AG04450 (cell line): ENCODE data around the gene PLXNA4. TPM values are rescaled to one million over a fixed set of nuclear protein-coding genes. Genes with fewer than 3 reads are reported as not detected.

ENCODE experiments used
- CTCF ChIA-PET: fragments of 300-600, 350-600 bp; formaldehyde crosslinking; extraction: SDS; loops from one replicate; lab custom pipeline; 2022; ENCODE audit warnings: antibody characterized with exemption, inconsistent platforms; lab: Charles Lee
- POLR2A ChIA-PET: fragments of 350-600 bp; formaldehyde crosslinking; extraction: SDS; loops from one replicate; lab custom pipeline; 2021; ENCODE audit warnings: antibody characterized with exemption, inconsistent platforms; lab: Yijun Ruan, JAX
- DNase-seq: peaks from one replicate; pipeline ENCODE4 v3.0.0-alpha.2; 2011; ENCODE audit warnings: low read depth, low spot score
- H3K27ac ChIP-seq: one replicate; pipeline ENCODE4 v1.5.1; 2012; ENCODE audit warnings: low read depth, low read length, control low read depth
- H3K27me3 ChIP-seq: one replicate; pipeline ENCODE4 v1.6.0; 2012; ENCODE audit warnings: low read length; ENCODE audit not compliant: control insufficient read depth, insufficient read depth
- H3K4me3 ChIP-seq: 2 replicates; pipeline ENCODE4 v1.5.1; 2011; ENCODE audit warnings: mild to moderate bottlenecking, low read depth, low read length, control low read depth
- H3K9me3 ChIP-seq: 2 replicates; pipeline ENCODE4 v1.5.1; 2012; ENCODE audit warnings: low read length; ENCODE audit not compliant: control insufficient read depth, insufficient read depth
- polyA plus RNA-seq: library from polyadenylated mRNA; depleted of rRNA; stranded (reverse); fragments of >200 nt; gene quantifications from 2 replicates; pipeline ENCODE4 v1.2.3, GENCODE V29; 2011
- TF ChIP-seq, protein P1 (sequence below): IDR thresholded peaks from 2 replicates; pipeline ENCODE4 v1.5.1; 2011; ENCODE audit warnings: low read depth, low read length, control low read depth, inconsistent platforms

PLXNA4 gene
- polyA plus RNA-seq, 1 experiment = 0.05 TPM

DNA sequence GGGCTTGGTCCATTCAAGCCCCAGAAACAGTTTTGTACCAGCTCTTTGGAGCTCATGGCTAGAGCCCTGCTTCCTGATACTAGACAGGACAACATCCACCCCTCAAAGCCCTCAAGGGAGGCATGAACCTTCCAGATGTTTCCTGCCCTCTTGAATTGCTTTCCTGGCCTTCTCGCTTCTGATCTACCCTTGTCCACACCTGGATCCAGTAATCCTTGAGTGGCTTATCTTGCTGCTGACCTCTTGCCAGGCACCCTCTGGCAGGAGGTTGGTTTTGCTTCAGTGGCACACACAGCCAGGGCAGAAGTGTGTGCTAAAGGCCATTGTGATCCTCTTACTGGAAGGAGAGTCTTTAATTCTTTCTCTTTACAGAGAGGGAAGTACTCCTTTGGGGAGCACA lies 495.8 kb downstream of the PLXNA4 start:
- H3K4me3 ChIP-seq = no peak overlapping the region
- no peak for DNase-seq
- no peak overlapping the region for H3K27ac ChIP-seq
- no peaks in the 10 kb centered on the region for H3K9me3 ChIP-seq
- H3K27me3 ChIP-seq = peaks cover 35% of the 10 kb centered on the region
- TF ChIP-seq, protein P1, sequence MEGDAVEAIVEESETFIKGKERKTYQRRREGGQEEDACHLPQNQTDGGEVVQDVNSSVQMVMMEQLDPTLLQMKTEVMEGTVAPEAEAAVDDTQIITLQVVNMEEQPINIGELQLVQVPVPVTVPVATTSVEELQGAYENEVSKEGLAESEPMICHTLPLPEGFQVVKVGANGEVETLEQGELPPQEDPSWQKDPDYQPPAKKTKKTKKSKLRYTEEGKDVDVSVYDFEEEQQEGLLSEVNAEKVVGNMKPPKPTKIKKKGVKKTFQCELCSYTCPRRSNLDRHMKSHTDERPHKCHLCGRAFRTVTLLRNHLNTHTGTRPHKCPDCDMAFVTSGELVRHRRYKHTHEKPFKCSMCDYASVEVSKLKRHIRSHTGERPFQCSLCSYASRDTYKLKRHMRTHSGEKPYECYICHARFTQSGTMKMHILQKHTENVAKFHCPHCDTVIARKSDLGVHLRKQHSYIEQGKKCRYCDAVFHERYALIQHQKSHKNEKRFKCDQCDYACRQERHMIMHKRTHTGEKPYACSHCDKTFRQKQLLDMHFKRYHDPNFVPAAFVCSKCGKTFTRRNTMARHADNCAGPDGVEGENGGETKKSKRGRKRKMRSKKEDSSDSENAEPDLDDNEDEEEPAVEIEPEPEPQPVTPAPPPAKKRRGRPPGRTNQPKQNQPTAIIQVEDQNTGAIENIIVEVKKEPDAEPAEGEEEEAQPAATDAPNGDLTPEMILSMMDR = no peak
- ChIA-PET CTCF (interaction anchor here (0.8 to 1.7 kb wide), 2 partner anchors 76 to 135 kb away, joined by 3 to 5 read pairs; no protein-coding TSS in a partner anchor), POLR2A (no interaction called here)

DNA sequence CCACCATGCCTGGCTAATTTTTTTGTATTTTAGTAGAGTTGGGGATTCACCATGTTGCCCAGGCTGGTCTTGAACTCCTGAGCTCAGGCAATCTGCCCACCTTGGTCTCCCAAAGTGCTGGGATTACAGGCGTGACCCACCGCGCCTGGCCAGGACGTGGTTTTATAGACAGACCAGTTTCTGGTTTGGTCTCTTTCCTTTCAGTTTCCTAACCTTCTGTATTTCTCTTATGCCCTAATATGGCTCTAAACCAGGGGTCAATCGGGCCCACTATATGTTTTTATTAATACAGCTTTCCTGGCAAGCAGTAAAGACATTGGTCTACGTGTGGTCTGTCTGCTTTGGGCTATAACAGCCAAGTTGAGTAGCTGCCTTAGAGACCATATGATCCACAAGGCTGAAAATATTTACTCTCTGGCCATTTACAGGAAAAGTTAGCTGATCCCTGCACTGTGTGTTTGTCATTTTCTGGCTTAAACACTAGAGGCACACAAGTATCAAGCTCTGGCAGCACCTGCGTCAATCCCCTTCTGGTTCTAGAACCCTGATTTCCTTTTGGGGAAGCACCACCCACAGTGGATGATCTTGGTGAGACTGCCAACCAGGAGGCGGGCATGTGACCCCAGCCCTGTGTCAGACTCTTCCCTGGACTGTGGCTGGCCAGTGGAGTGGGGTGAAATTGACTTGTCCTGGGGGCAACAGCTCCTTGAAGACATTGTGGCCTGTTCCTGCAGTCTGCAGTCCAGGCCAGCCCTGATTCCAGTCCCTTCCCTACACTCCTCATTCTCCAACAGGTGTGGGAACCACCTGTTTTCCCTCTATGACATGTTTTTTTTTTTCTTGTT lies 497.2 kb downstream of the PLXNA4 start:
- TF ChIP-seq, protein P1 = no peak
- H3K4me3 ChIP-seq = no peak overlapping the region
- DNase-seq = no peak
- peaks cover 43% of the 10 kb centered on the region for H3K27me3 ChIP-seq
- POLR2A ChIA-PET = interaction anchor here (0.7 kb wide), 1 partner anchor 659 kb away, joined by 3 read pairs; no protein-coding TSS in a partner anchor
- no peak overlapping the region for H3K27ac ChIP-seq
- CTCF ChIA-PET = interaction anchor here (1.7 kb wide), 1 partner anchor 134 kb away, joined by 5 read pairs; no protein-coding TSS in a partner anchor
- no peaks in the 10 kb centered on the region for H3K9me3 ChIP-seq

DNA sequence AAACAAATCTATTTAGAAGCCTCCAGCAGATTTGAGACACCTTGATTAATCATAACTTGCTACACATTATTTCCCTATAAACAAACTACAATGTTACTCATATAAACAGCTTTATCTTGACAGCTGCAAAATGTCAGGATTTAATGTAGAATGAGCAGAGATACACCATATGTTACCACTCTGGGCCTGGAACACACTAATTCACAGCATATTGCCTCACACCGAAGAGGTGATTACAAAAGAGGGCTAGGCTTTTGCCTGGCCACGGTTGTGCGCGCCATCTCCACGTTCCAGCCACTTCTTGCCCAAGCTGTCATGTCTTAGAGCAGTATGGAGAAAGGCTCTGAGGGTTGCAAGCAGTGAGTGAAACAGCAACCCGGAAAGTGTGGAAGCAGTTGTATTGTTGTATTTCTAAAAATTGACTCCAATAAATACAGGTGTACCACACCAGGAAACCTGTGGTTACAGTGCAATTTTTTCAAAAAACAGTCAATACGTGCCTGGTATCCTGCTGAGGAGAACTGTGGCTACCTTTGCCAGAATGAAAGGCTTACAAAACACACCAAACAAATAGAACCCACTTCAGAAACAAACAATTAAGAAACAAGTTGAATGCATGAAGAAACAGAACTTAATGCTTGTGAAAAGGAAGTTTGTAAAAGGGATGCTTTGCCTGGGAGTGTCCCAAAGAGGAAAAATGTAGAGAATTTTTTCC lies 498.1 kb downstream of the PLXNA4 start:
- DNase-seq = peak; percentile 59
- no peaks in the 10 kb centered on the region; the same call in 1 of the 2 replicates for H3K9me3 ChIP-seq
- TF ChIP-seq, protein P1 = no peak
- H3K27me3 ChIP-seq = peaks cover 42% of the 10 kb centered on the region
- POLR2A ChIA-PET = interaction anchor here (0.6 to 3.3 kb wide), 2 partner anchors 11 to 299 kb away, joined by 4 to 11 read pairs; no protein-coding TSS in a partner anchor
- peak overlapping the region; percentile 31 for H3K27ac ChIP-seq
- no peak overlapping the region for H3K4me3 ChIP-seq
- CTCF ChIA-PET = no interaction called here

DNA sequence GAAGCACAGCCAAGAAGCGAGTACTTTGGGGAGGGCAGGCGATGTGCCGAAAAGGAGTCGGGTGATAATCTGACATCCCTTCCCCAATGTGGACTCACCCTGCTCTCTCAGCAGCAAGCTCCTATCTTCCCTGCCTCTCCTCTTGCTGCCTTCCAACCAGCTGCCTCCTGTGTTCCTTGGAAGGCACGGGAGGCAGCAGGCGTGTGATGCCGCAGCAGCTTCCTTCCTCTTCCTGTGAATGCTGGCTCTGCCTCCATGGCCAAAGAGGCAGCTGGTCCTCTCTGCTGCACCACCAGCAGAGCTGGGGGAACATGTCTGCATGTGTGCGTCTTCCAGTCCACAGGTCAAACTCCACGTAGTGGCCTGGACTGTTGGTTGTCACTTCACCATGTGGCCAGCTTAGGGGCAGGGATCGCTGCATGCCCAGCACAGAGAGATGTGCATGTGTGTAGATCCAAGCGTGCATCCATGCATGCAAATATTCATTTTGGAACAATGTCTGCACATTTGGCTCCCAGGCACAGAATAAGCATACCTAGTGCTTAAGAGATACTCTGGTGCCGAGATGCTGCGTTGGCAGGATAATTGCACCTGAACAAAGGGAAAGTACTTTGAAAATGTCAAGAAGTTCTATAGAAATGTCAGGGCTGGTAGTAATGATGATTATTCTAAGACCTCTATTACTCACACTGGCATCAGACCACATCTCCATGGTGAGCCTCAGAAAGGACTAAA lies 499.8 kb downstream of the PLXNA4 start:
- H3K4me3 ChIP-seq = no peak overlapping the region
- H3K27ac ChIP-seq = no peak overlapping the region
- peaks cover 39% of the 10 kb centered on the region for H3K27me3 ChIP-seq
- POLR2A ChIA-PET = interaction anchor here (3.3 kb wide), 1 partner anchor 10 kb away, joined by 11 read pairs; no protein-coding TSS in a partner anchor
- TF ChIP-seq, protein P1 = no peak
- DNase-seq = no peak
- H3K9me3 ChIP-seq = no peaks in the 10 kb centered on the region; the same call in 1 of the 2 replicates
- CTCF ChIA-PET = interaction anchor here (1.0 to 1.1 kb wide), 2 partner anchors 9 kb away, joined by 3 to 5 read pairs; no protein-coding TSS in a partner anchor
